ENCODE data around the gene BTBD6.

The BTBD6 gene

DNA sequence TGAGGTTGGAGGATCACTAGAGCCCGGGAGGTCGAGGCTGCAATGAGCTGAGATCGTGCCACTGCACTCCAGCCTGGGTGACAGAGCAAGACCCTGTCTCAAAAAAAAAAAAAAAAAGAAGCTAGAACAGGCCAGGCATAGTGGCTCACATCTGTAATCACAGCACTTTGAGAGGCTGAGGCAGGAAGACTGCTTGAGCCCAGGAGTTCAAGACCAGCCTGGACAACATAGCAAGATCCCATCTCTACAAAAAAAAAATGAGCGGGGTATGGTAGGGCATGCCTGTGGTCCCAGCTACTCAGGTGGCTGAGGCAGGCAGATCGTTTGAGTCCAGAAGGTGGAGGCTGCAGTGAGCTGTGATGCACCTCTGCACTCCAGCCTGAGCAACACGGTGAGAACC, 40.6 kb downstream of the BTBD6 start:
- in situ Hi-C loops (cut with HindIII; ENCODE audit: low sequenced_read_pairs) = loop anchor here (25.0 kb wide), 1 partner anchor 102 kb away; the partner anchor contains the start of gene NUDT14

DNA sequence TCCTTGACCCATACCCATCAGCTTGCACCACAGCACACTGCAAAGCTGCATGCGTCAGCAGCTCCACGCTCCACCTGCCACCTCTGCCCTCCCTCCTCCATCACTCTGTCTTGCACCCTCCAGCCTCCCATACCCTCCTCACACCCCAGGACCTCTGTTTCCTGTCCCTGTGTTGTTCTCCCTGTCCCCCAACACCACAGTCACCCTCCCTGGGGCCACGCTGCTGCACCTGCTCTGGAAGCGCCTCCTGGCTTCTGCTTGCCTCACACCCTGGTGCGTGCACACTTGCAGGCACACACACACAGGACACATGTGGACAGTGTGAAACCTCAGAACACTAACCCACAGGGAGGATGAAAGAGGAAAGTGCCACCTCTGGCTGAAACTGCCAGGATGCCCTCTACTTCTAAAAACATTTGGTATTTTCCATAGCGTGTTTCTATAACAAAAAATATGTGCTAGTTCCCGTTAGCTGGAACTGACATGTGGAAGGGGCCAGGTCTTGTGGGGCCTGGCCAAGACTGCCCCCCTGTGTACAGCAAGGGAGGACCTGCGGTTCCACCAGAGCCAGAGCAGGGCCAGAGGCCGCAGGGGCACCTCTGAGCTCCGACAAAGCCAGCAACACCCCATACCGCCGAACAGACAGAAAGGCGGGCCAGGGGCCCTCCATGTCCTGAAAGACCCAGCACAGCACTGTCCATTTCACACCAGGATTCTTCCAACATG, 42.5 kb downstream of the BTBD6 start:
- in situ Hi-C loops (cut with HindIII; ENCODE audit: low sequenced_read_pairs) = loop anchor here (25.0 kb wide), 1 partner anchor 103 kb away; the partner anchor contains the start of gene NUDT14

DNA sequence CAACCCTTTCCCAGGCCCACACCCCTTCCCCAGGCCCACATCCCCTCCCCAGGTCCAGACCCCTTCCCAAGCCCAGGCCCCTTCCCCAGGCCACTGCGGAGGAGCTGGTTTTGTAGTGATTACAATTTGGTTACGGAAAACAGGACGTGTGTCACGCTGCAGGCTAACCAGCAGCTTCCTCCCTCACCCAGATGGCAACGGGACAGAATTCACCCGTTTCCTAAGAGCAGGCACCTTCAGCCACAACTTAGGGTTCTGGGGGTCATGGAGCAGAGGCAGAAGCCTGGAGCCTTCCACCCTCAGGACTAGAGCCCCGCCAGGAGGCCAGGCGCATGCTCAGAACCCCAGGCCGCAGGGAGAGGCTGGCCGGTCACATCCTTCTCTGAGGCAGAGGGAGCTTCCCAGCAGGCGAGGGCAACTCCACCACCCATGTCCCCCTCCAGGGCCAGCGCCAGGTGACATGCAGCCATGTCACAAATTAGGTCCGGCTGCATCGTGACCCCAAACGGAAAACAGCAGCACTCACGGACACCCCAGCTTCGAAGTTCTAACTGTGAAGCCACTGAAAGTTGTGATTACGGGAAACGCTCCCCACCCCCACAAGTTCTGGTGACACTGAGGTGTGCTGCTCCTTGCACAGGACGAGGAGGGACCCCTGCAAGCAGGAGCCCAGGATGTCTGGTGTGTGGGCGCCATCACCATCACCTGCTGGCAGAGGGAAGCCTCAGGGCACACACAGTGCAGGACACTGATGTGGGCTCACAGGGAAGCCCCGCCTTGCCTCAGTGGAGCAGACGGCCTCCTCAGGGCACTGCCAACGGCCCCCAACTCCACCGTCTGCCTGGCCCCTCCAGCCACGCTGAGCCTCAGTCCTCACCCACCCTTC, 44.7 kb downstream of the BTBD6 start:
- in situ Hi-C loops (cut with HindIII; ENCODE audit: low sequenced_read_pairs) = loop anchor here (25.0 kb wide), 1 partner anchor 106 kb away; the partner anchor contains the start of gene NUDT14

DNA sequence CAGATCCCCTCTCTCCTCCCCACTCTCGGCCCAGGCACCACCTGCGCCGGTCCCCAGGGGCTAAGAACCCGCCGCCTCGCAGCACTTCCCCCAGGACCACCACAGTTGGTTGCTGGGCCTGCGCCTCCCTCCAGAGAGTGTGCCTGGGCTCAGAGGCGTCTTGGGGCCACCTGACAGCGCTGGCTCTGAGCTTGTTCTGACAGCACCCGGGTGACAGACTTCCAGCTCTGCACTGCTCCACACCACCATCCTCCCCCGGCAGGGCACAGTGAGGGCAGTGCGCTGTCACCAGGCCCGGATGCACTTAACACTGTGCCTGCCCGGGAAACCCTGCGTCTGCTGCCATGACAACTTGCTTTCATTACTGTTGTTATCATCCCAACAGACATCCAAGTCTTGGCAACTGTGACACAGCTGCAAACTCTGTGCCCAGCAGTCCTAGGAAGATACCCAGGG, 45.8 kb downstream of the BTBD6 start:
- in situ Hi-C loops (cut with HindIII; ENCODE audit: low sequenced_read_pairs) = loop anchor here (25.0 kb wide), 1 partner anchor 107 kb away; the partner anchor contains the start of gene NUDT14

DNA sequence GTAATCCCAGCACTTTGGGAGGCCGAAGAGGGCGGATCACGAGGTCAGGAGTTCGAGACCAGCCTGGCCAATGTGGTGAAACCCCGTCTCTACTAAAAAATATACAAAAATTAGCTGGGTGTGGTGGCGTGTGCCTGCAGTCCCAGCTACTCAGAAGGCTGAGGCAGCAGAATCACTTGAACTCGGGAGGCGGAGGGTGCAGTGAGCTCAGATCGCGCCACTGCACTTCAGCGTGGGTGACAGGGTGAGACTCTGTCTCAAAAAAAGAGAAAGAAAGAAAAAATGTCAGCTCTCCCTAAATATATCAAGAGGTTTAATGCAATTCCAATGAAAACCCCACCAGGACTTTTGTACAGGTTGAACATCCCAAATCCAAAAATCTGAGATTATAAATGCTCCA, 49.0 kb downstream of the BTBD6 start:
- in situ Hi-C loops (cut with HindIII; ENCODE audit: low sequenced_read_pairs) = loop anchor here (25.0 kb wide), 1 partner anchor 110 kb away; the partner anchor contains the start of gene NUDT14

DNA sequence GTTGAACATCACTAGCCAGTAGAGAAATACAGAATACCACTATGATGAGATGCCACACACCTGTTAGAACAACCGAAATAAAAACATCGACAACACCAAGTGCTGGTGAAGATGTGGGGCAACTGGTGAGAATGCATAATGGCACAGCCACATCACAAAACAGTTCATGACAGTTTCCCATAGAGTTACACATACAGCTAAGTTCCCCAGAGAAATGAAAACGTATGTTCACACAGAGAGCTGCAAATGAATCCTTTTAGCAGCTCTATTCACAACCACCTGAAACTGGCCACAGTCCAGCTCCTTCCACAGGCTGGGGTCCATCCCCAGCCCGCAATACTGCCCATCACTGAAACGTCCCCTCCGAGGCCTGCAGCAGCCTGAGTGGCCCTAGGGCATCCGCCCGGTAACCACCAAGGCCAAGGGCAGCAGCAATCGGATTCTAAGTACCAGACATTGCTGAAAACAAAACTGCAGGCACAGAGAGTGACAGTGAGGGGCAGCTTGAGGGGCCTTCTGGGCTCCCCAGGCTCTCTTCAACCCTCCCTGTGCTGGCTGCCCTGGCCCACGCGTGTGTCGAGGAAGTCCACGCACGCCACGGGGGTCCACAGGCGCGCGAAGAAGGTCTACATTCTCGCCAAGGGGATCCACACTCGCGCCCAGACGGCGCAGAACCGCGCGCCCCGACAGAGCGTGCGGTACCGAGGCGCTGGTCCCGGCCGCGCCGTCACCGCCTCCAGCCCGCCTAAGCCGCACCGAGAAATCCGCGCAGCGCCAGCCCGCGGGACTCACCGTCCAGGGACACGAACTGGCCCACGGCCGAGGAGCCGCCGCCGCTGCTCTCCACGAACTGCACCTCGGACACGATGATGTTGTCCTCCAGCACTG, 51.6 kb downstream of the BTBD6 start:
- in situ Hi-C loops (cut with HindIII; ENCODE audit: low sequenced_read_pairs) = loop anchor here (25.0 kb wide), 1 partner anchor 113 kb away; the partner anchor contains the start of gene NUDT14
